GM18499 (cell line): ENCODE data around the gene PROB1.
"Not testable (repeated sequence)": the region's sequence is repeated elsewhere in the genome, so short reads cannot be mapped to it uniquely, and the experiment has no call there.

Experiments
- ATAC-seq: cut with Tn5 transposase; IDR thresholded peaks from one replicate; pipeline ENCODE4 v1.9.1; 2021; ENCODE audit warnings: moderate number of reproducible peaks; ENCODE audit not compliant: insufficient read depth, unreplicated experiment

The PROB1 gene

GRCh38 chr5:139383275-139383992 lies 11.5 kb downstream of the PROB1 start, which contains the start of gene SLC23A1:
Gene SLC23A1 (minus strand): TSS chr5:139383297. CDS start chr5:139383253, 44 bp downstream.
- ATAC-seq, result no peak

GRCh38 chr5:139382807-139383206 lies 12.1 kb downstream of the PROB1 start:
- no peak for ATAC-seq

GRCh38 chr5:139381837-139382761 lies 12.8 kb downstream of the PROB1 start:
- ATAC-seq, result no peak

GRCh38 chr5:139379626-139380449 lies 15.1 kb downstream of the PROB1 start:
- no peak for ATAC-seq

- no peak for ATAC-seq
Measured at GRCh38 chr5:139378941-139379361, 16.0 kb downstream of the PROB1 start.

- no peak for ATAC-seq
Measured at GRCh38 chr5:139378101-139378825, 16.6 kb downstream of the PROB1 start.

GRCh38 chr5:139377226-139377625 lies 17.7 kb downstream of the PROB1 start:
- ATAC-seq, result no peak

- no peak for ATAC-seq
Measured at GRCh38 chr5:139376364-139376763, 18.5 kb downstream of the PROB1 start.

- no peak for ATAC-seq
Measured at GRCh38 chr5:139374909-139375308, 20.0 kb downstream of the PROB1 start.

- no peak for ATAC-seq
Measured at GRCh38 chr5:139371482-139372435, 23.1 kb downstream of the PROB1 start.

GRCh38 chr5:139369181-139369580 lies 25.7 kb downstream of the PROB1 start:
- no peak for ATAC-seq

- ATAC-seq, result no peak
Measured at GRCh38 chr5:139368613-139369012, 26.3 kb downstream of the PROB1 start.

GRCh38 chr5:139364466-139364865 lies 30.4 kb downstream of the PROB1 start:
- ATAC-seq, result no peak

GRCh38 chr5:139363937-139364336 lies 31.0 kb downstream of the PROB1 start:
- no peak for ATAC-seq

GRCh38 chr5:139361835-139362429 lies 33.0 kb downstream of the PROB1 start:
- ATAC-seq, result no peak

GRCh38 chr5:139360384-139360783 lies 34.5 kb downstream of the PROB1 start:
- no peak for ATAC-seq

- no peak for ATAC-seq
Measured at GRCh38 chr5:139358064-139358463, 36.8 kb downstream of the PROB1 start.

- ATAC-seq, result not testable (repeated sequence)
Measured at GRCh38 chr5:139355900-139356299, 39.0 kb downstream of the PROB1 start.
